Measurements from ENCODE around the gene KDM2A.

DNA sequence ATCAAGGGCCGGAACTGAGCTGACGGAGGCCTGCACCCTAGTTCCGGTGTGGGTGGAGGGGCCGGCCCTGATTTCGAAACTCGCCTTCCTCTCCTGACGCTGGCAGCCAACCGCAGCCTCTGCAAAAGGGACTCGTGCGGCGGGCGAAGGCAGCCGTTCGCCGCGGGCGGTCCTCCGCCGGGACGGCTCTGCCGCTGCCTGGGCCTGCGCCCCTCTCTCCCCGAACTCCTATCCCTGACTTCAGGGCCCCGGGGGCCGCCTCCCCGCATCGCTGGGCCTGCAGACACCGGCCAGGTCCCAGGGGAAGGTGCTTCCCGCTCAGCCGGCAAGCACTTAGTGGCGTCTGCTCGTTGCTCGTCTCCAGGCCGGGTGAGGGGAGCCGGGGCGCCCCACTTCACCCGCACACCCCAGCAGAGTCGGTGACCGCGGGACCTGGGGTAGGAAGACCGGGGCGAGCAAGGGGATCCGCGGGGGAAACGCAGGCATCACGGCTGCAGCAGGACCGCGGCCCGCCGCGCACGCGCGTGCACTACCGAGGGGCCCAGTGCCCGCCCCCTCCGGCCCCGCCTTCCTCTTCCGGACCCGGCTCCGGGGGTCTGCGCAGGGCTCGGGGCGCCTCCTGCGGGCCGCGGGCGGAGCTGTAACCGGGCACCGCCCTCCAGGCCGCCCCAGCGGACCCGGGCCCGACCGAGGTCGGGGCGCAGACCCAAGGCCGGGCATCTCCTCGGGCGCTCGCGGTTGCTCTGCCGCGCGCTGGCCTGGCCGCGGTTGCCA lies 169.6 kb downstream of the KDM2A start:
- TF ChIP-seq, protein P1, sequence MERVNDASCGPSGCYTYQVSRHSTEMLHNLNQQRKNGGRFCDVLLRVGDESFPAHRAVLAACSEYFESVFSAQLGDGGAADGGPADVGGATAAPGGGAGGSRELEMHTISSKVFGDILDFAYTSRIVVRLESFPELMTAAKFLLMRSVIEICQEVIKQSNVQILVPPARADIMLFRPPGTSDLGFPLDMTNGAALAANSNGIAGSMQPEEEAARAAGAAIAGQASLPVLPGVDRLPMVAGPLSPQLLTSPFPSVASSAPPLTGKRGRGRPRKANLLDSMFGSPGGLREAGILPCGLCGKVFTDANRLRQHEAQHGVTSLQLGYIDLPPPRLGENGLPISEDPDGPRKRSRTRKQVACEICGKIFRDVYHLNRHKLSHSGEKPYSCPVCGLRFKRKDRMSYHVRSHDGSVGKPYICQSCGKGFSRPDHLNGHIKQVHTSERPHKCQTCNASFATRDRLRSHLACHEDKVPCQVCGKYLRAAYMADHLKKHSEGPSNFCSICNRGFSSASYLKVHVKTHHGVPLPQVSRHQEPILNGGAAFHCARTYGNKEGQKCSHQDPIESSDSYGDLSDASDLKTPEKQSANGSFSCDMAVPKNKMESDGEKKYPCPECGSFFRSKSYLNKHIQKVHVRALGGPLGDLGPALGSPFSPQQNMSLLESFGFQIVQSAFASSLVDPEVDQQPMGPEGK (CRISPR knock-in tag; IDR thresholded peaks at IDR 0.05; ENCODE audit: borderline replicate concordance), result no peak
- no peak for TF ChIP-seq ZFP30 (CRISPR knock-in tag; IDR thresholded peaks at IDR 0.05)
- TF ChIP-seq ARNTL (CRISPR knock-in tag; IDR thresholded peaks at IDR 0.05; ENCODE audit: borderline replicate concordance, low read depth), result no peak
- no peak for TF ChIP-seq GLIS3 (CRISPR knock-in tag; IDR thresholded peaks at IDR 0.05)
- TF ChIP-seq, protein P2, sequence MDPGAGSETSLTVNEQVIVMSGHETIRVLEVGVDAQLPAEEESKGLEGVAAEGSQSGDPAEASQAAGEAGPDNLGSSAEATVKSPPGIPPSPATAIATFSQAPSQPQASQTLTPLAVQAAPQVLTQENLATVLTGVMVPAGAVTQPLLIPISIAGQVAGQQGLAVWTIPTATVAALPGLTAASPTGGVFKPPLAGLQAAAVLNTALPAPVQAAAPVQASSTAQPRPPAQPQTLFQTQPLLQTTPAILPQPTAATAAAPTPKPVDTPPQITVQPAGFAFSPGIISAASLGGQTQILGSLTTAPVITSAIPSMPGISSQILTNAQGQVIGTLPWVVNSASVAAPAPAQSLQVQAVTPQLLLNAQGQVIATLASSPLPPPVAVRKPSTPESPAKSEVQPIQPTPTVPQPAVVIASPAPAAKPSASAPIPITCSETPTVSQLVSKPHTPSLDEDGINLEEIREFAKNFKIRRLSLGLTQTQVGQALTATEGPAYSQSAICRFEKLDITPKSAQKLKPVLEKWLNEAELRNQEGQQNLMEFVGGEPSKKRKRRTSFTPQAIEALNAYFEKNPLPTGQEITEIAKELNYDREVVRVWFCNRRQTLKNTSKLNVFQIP (CRISPR knock-in tag; IDR thresholded peaks at IDR 0.05; ENCODE audit: borderline replicate concordance, low read depth), result no peak
- no peak for TF ChIP-seq PPARA (CRISPR knock-in tag; IDR thresholded peaks at IDR 0.05; ENCODE audit: borderline replicate concordance)
- no peak for TF ChIP-seq TOX (CRISPR knock-in tag; IDR thresholded peaks at IDR 0.05; ENCODE audit: borderline replicate concordance)
- TF ChIP-seq BACH2 (CRISPR knock-in tag; IDR thresholded peaks at IDR 0.05; ENCODE audit: borderline replicate concordance), result no peak
- TF ChIP-seq ZFP3 (CRISPR knock-in tag; IDR thresholded peaks at IDR 0.05), result peak; percentile 83
- no peak for TF ChIP-seq CSDC2 (CRISPR knock-in tag; IDR thresholded peaks at IDR 0.05)

Data from SK-N-SH treated with all-trans-retinoic acid at 6 μM for 48 hours (cell line).